Activated CD8-positive, alpha-beta T cell treated with anti-CD3 and anti-CD28 coated beads, Interleukin-2, amount 10 ng/mL, durations not matched to agents 7 days and 5 days (primary cell): Measurements from ENCODE around the gene IL17D. TPM values are rescaled to one million over a fixed set of nuclear protein-coding genes. Genes with fewer than 3 reads are reported as not detected.

Experiments used
- ATAC-seq: fragments of 150-1000 bp; cut with Tn5 transposase; one replicate; pipeline ENCODE4 v1.10.0; 2021; ENCODE audit warnings: moderate library complexity
- CTCF ChIA-PET: fragments of 350-600 bp; sonication (Branson Sonifier 250); formaldehyde crosslinking; loops from one replicate; lab custom pipeline; 2021; ENCODE audit warnings: antibody characterized with exemption; lab: Charles Lee
- POLR2A ChIA-PET: fragments of 350-600 bp; sonication (Branson Sonifier 250); formaldehyde crosslinking; loops from one replicate; lab custom pipeline; 2021; ENCODE audit warnings: antibody characterized with exemption; lab: Charles Lee
- DNase-seq: peaks from one replicate; pipeline ENCODE4 v3.0.0-alpha.2; 2020
- H3K27ac Mint-ChIP-seq: one replicate; pipeline ENCODE4 v1.8.0; 2021; ENCODE audit warnings: mild to moderate bottlenecking, mixed read lengths
- H3K27me3 Mint-ChIP-seq: one replicate; pipeline ENCODE4 v1.8.0; 2021; ENCODE audit warnings: low read depth, mixed read lengths
- H3K36me3 Mint-ChIP-seq: one replicate; pipeline ENCODE4 v1.8.0; 2021; ENCODE audit warnings: low read depth, mixed read lengths
- H3K4me1 Mint-ChIP-seq: one replicate; pipeline ENCODE4 v1.8.0; 2021; ENCODE audit warnings: low read depth, mixed read lengths
- H3K4me3 Mint-ChIP-seq: one replicate; pipeline ENCODE4 v1.8.0; 2021; ENCODE audit warnings: mild to moderate bottlenecking, mixed read lengths
- H3K9me3 Mint-ChIP-seq: one replicate; pipeline ENCODE4 v1.8.0; 2022; ENCODE audit warnings: mixed read lengths; ENCODE audit not compliant: insufficient read depth
- total RNA-seq, 2 experiments: library from RNA; stranded (reverse); gene quantifications; one replicate each; pipeline ENCODE4 v1.2.3, GENCODE V29; 2021

The IL17D gene
- total RNA-seq, 2 experiments from 2014 or later, result 0.13 to 0.18 TPM

- H3K36me3 Mint-ChIP-seq, result peaks cover 16% of the 10 kb centered on the region
- no peak for ATAC-seq
- H3K27ac Mint-ChIP-seq, result no peak overlapping the region
- DNase-seq, result no peak
- no peaks in the 10 kb centered on the region for H3K4me1 Mint-ChIP-seq
- H3K27me3 Mint-ChIP-seq, result no peaks in the 10 kb centered on the region
- POLR2A ChIA-PET, result no interaction called here
- H3K9me3 Mint-ChIP-seq, result peaks cover 13% of the 10 kb centered on the region
- CTCF ChIA-PET, result no interaction called here
- H3K4me3 Mint-ChIP-seq, result no peak overlapping the region
These were observed 57.4 kb downstream of the IL17D start for GRCh38 chr13:20760872-20761271.

- H3K36me3 Mint-ChIP-seq, result peaks cover 52% of the 10 kb centered on the region
- no peak overlapping the region for H3K4me3 Mint-ChIP-seq
- no peak overlapping the region for H3K27ac Mint-ChIP-seq
- peaks cover 16% of the 10 kb centered on the region for H3K9me3 Mint-ChIP-seq
- DNase-seq (no peak), ATAC-seq (no peak)
- peaks cover 12% of the 10 kb centered on the region for H3K4me1 Mint-ChIP-seq
- ChIA-PET POLR2A (no interaction called here), CTCF (interaction anchor here (1.3 kb wide), 1 partner anchor 64 kb away, joined by 4 read pairs; the partner anchor contains the start of gene IL17D)
- H3K27me3 Mint-ChIP-seq, result no peaks in the 10 kb centered on the region
These were observed 63.9 kb downstream of the IL17D start for GRCh38 chr13:20767309-20767943.

- ChIA-PET CTCF (no interaction called here), POLR2A (no interaction called here)
- Mint-ChIP-seq H3K36me3 (peaks cover 58% of the 10 kb centered on the region), H3K4me1 (peaks cover 22% of the 10 kb centered on the region), H3K27me3 (no peaks in the 10 kb centered on the region), H3K9me3 (peaks cover 16% of the 10 kb centered on the region), H3K4me3 (no peak overlapping the region), H3K27ac (no peak overlapping the region)
- ATAC-seq, result no peak
- no peak for DNase-seq
These were observed 65.6 kb downstream of the IL17D start for GRCh38 chr13:20769091-20769490.

GRCh38 chr13:20769834-20770233 lies 66.3 kb downstream of the IL17D start:
- DNase-seq, result no peak
- H3K4me1 Mint-ChIP-seq, result peaks cover 29% of the 10 kb centered on the region
- ChIA-PET POLR2A (no interaction called here), CTCF (no interaction called here)
- no peak overlapping the region for H3K4me3 Mint-ChIP-seq
- ATAC-seq, result no peak
- peaks cover 16% of the 10 kb centered on the region for H3K9me3 Mint-ChIP-seq
- H3K27me3 Mint-ChIP-seq, result no peaks in the 10 kb centered on the region
- peaks cover 63% of the 10 kb centered on the region for H3K36me3 Mint-ChIP-seq
- H3K27ac Mint-ChIP-seq, result no peak overlapping the region

Other genes with a start within 250 kb of the IL17D start
- gene CRYL1, start 177.8 kb upstream of the IL17D start, total RNA-seq, result 10 to 100 TPM; 11.5 to 13.2 TPM
- 1 to 10 TPM; 6.6 to 7.5 TPM for gene IFT88, start 136.5 kb upstream of the IL17D start, total RNA-seq
- 10 to 100 TPM in 1 of 2 experiments, 1 to 10 TPM in 1; 10.0 to 11.2 TPM for gene EEF1AKMT1, start 70.3 kb downstream of the IL17D start, total RNA-seq
- gene XPO4, start 199.0 kb downstream of the IL17D start, total RNA-seq, result 10 to 100 TPM; 18.6 to 19.8 TPM